Stimulated activated CD8-positive, alpha-beta memory T cell treated with anti-CD3 and anti-CD28 coated beads, Interleukin-12 subunit alpha, Interleukin-12 subunit beta, amount 100 ng/mL, for 24 hours (primary cell): Measurements from ENCODE around the gene DLG2.

Experiments used
- DNase-seq: peaks from one replicate; pipeline ENCODE4 v3.0.0-alpha.2; 2020; ENCODE audit errors: extremely low read depth

Gene DLG2

GRCh38 chr11:84663731-84664130 lies 963.4 kb downstream of the DLG2 start:
- DNase-seq: no peak

- DNase-seq: no peak
These were observed 966.7 kb downstream of the DLG2 start for GRCh38 chr11:84660257-84660977.

DNA sequence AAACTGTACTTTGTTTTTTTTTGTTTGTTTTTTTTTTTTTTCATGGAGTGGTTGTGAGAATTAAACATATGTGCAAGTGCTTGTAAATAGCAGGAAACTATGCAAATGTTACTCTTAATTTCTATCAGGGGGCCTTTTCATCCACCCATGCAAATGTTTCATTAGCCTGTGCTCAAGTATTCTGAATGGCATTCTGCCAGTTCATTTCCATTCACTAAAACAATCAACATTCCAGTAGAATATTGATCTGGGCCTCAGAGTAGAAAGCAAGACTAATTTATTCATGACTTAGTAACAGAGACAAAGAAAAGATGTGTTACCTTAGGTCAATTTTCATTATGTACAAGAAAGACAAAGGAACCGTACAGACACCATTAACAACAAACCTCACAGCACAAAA lies 971.4 kb downstream of the DLG2 start:
- no peak for DNase-seq

- no peak for DNase-seq
These were observed 978.7 kb downstream of the DLG2 start for GRCh38 chr11:84648471-84648870.

DNA sequence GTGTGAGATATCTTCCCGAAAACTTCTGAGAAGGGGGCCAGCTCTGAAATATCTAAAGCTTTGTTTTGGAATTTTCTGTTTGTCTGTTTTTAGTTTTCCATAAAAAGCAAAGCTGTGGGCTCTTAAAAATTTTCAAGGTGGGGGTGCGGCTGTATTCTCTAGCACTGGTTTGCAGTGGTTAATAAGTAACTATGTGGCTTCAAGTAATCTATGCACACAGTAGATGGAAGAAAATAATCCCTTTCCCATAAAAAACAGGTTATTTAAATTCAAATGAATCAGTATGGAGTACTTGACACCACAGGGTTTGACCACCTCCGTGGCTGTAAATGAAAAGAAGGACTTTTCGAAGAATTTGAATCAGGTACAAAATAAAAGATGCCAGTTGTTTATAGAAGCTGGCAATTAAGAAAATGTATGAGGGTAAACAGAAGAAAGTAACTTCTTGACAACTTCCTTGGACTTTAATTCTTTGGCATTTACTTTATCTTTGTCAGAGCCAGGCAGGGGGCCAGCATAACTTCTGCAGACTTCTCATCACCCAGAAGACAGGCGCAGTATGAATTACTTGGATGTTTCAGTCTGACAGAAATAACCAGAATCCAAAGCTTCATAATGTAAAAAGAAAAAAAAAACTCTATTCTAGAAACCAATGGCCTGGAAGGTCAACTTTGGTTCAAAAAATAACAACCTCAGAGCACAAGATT lies 981.0 kb downstream of the DLG2 start:
- no peak for DNase-seq

DNA sequence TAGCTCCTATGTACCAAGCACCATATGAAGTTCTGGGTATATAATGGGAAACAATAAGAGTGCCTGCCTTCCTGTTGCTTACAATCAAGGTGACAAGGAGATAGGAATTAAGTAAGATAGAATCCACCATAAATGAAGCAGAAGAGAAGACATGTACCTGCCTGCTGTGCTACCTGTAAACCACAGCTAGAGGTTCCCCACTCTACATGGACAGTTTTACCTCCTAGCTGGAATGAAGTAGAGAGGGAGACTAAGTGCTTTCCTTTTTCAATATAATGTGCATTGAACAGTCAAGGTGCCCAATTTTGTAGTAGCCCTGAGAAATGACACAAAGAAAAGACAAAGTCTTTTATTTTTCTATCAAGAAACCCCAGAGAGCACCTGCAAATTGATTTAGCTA lies 984.6 kb downstream of the DLG2 start:
- DNase-seq: no peak

GRCh38 chr11:84634309-84634708 lies 992.8 kb downstream of the DLG2 start:
- DNase-seq: no peak

DNA sequence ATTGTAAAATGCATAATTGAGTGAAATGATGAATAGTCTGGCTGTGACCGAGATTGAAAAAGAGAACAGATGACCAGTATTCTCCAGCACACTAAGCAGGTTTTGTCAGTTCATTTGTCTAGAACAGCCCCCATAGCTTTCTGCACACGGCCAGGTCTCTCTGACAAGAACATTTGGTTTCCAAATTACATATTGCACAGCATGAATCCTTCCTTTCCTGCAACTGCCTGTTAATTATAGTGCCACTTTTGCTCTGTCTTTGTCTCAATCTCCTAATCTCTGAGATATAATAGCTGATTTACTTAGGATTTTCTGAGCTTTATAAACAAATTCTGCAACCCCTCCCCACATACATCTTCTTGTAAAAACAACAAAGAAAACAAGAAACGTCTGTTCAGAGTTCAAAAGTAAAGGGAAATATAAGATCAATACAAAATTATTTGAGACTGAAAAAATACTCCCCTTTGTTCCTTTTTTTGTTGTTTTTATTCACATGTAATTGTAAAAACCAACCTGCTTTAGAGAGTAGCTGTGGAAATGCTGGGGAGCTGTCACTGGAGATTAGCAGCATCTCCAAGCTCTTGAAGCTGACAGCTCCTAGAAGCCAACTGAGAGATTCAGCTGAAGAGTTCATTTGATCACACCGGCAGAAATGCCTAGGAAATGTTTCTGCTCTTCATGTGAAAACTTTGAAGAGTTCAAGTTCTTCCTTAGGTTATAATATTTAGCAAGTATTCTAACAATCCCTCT lies 998.1 kb downstream of the DLG2 start:
- no peak for DNase-seq

DNA sequence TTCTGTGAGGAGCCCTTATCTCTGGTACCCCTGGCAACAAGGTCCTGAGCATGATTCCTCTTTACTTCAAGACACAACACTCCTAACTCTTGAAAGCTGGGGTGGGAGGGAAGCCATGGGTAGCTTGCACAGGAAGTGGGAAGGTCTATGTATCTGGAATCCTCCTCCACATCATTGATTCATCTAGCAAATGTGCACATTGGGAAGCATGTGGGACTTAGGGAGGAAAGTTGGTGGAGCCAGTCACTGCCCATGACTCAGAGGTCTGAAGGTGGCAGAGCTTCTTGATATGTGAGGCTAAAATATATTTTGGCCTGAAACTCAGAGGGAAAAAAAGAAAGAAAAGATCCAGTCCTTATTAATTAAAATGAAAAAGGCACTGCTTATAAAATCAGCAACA lies 1000.9 kb downstream of the DLG2 start:
- no peak for DNase-seq

DNA sequence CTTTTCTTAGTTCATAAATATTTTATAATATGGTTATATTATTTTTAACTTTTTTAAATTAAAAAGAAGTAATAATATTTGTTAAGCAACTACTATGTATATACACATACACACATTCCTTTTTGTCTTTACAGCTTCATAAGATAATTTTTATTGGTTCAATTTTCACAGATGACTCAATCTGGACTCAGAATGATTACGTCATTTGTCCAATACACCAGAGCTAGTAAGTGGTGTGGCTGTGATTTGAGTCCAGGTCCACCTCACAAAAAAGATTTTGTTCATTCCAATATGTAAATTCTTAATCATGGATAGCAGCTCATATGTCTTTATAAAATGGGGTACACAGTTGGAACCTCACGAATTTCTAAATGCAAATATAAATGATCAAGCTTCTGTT lies 1014.5 kb downstream of the DLG2 start:
- no peak for DNase-seq

DNA sequence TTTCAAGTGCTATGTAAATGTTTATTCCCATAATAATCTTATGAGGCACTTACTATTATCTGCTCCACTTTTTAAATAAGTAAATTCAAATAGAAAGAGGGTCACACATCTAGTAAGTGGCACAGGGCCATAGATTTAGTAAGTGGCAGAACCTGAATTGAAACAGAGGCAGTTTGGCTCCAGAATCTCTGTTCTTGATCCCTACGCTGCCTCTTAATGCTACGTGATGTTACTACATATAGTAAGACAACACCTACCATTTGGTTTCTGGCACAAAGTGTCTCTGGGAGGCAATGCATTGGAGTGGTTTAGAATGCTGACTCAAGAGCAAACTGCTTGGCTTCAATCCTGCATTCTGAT lies 1018.3 kb downstream of the DLG2 start:
- DNase-seq: no peak

- DNase-seq: no peak
These were observed 1018.9 kb downstream of the DLG2 start for GRCh38 chr11:84607975-84608836.

DNA sequence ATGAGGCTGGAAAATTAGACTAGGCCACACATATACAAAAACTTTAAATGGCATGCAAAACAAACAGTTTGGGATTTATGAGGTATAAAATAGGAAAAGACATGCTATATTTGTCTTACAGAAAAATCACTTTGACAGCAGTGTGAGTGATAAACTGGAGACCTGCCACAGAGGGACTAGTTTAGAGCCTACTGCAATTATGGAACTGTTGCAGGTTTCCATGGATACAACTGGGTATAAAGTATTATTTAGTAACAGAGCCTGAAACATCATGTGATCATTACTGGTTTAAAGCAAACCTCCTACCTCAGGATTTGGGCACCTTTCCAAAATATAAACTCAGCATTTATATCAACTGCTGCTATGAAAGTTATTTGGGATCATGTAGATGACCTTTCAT lies 1032.5 kb downstream of the DLG2 start:
- DNase-seq: no peak

- no peak for DNase-seq
These were observed 1037.0 kb downstream of the DLG2 start for GRCh38 chr11:84590106-84590505.

GRCh38 chr11:84588131-84588829 lies 1038.9 kb downstream of the DLG2 start:
- DNase-seq: no peak

GRCh38 chr11:84583106-84583505 lies 1044.0 kb downstream of the DLG2 start:
- DNase-seq: no peak

- DNase-seq: no peak
These were observed 1046.1 kb downstream of the DLG2 start for GRCh38 chr11:84581083-84581482.

- DNase-seq: no peak
These were observed 1046.7 kb downstream of the DLG2 start for GRCh38 chr11:84580428-84580827.

DNA sequence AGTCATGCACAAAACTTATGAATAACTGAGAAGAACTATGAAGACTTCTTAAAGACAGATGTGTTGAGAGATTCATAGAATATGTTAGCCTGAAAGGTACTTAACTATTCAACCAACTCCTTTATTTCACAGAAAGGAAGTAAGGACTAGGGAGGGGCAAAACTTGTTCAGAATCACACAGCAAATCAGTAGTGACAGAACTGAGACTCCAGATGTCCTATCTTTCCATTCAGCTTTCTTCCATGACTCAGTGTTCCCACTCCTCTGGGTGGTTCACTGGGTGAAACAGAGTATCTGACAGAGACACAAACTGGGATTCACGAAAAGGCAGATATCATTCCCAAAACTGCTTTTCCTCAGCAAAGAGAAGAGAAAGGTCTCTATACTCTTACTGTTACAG lies 1053.3 kb downstream of the DLG2 start:
- no peak for DNase-seq

DNA sequence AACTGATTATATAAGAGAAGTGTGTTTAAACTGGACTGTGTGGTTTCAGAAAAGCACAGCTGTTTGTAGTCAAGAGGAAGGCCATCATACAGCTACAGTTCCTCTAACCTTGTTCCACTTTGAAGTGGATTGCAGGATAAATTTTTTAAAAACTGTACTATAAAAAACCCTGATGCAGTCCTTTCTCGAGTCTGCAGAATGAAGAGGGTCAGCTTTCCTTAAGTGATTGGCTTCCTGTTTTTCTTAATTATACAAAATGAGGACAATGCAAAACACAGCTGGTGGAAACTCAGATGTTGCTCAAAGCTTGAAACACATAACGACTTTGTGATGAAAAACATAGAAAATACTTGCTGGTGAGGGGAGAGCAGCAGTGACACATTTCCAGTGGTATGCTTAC lies 1060.5 kb downstream of the DLG2 start:
- DNase-seq: no peak

DNA sequence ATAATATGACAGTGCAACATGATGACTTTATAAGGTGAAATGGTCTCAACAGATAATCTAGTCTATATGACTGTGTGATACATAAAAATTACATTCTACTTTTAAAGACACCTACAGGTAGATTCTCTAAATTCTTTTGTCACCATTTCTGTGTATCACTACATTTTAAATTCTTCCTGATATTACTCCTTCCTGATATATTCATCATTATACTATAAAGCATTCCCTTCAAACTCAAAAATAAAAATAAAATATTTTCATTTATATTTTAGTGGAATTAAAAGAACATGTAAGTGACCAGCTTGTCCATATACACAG lies 1062.3 kb downstream of the DLG2 start:
- no peak for DNase-seq
